Bronchial epithelial cell (primary cell): Measurements from ENCODE around the gene GLYR1. TPM values are rescaled to one million over a fixed set of nuclear protein-coding genes. Genes with fewer than 3 reads are reported as not detected.
A peak's percentile ranks its signal among the peaks of the same experiment; 100 is the strongest.

Experiments used
- DNase-seq: peaks from one replicate; pipeline ENCODE4 v3.0.0-alpha.2; 2010; ENCODE audit warnings: low read depth
- FAIRE-seq: peaks from 2 replicates; lab custom pipeline; 2011; peaks lifted over from hg19 to GRCh38; lab: Jason Lieb, UNC
- H3K27me3 ChIP-seq: 2 replicates; pipeline ENCODE4 v1.5.1; 2011; ENCODE audit warnings: low read length; ENCODE audit not compliant: control insufficient read depth, insufficient read depth
- H3K36me3 ChIP-seq: 2 replicates; pipeline ENCODE4 v1.5.1; 2011; ENCODE audit warnings: low read length; ENCODE audit not compliant: control insufficient read depth, insufficient read depth
- H3K4me3 ChIP-seq: 2 replicates; pipeline ENCODE4 v1.5.1; 2011; ENCODE audit warnings: mild to moderate bottlenecking, low read depth, low read length, control low read depth
- total RNA-seq: library from RNA; depleted of rRNA; stranded (reverse); fragments of >200 nt; gene quantifications from 2 replicates; pipeline ENCODE4 v1.2.1, GENCODE V29; 2014
- TF ChIP-seq, protein P1 (sequence below): IDR thresholded peaks from 2 replicates; pipeline ENCODE4 v1.5.1; 2011; ENCODE audit warnings: mild to moderate bottlenecking, moderate library complexity, low read length, control low read depth, inconsistent platforms; ENCODE audit not compliant: insufficient read depth, severe bottlenecking

The GLYR1 gene
- total RNA-seq, 1 donor from 2014 or later, result 31.1 TPM

DNA sequence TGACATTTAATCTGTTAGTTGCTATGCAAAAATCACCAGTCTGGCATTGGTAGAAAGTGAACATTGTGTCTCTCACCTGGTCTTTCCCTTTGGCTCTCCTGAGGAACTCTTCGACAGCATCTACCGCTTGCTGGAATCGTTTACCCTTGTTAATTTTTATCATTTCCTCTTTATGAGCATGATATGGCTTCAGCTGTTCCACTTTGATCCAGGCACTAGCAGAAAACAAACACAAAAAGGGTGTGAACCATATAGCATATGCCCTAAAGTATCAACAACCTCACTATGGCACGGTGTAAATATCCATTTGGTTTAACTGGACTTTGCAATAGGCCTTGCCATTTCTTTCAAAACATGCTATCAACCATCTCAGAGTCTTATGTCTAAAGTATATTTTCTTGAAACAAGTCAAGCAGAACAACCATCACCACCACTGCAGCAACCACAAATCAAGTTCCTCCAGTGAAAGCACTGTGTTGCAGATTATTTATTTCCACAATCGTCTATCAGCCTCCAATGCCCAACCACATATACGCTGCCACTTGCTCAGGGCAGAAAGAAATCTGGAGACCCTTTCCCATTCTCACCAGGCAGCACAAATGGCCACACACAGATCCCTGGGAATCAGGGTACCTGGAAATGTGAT is 14.3 kb downstream of the GLYR1 start:
- TF ChIP-seq, protein P1, sequence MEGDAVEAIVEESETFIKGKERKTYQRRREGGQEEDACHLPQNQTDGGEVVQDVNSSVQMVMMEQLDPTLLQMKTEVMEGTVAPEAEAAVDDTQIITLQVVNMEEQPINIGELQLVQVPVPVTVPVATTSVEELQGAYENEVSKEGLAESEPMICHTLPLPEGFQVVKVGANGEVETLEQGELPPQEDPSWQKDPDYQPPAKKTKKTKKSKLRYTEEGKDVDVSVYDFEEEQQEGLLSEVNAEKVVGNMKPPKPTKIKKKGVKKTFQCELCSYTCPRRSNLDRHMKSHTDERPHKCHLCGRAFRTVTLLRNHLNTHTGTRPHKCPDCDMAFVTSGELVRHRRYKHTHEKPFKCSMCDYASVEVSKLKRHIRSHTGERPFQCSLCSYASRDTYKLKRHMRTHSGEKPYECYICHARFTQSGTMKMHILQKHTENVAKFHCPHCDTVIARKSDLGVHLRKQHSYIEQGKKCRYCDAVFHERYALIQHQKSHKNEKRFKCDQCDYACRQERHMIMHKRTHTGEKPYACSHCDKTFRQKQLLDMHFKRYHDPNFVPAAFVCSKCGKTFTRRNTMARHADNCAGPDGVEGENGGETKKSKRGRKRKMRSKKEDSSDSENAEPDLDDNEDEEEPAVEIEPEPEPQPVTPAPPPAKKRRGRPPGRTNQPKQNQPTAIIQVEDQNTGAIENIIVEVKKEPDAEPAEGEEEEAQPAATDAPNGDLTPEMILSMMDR, result no peak
- no peak overlapping the region for H3K4me3 ChIP-seq
- no peaks in the 10 kb centered on the region for H3K27me3 ChIP-seq
- FAIRE-seq, result no peak
- peaks cover 29% of the 10 kb centered on the region for H3K36me3 ChIP-seq
- DNase-seq, result no peak

DNA sequence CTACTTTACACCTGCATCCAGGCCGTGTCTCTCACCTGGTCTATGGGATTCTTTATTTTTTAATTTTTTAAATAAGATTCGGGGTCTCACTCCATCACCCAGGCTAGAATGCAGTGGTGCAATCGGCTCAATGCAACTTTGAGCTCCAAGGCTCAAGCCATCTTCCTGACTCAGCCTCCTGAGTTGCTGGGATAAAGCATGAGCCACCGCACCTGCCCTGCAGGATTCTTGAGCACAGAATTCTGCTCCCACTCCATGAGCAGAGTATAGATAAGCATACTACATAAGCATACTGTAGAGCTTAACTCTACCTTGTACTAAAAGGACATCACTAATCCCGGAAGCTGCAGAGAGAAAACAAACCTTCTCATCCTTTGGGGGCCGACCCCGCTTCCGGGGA is 15.5 kb downstream of the GLYR1 start:
- DNase-seq (no peak), FAIRE-seq (no peak)
- peaks cover 32% of the 10 kb centered on the region for H3K36me3 ChIP-seq
- H3K27me3 ChIP-seq, result no peaks in the 10 kb centered on the region
- TF ChIP-seq, protein P1, result no peak
- no peak overlapping the region for H3K4me3 ChIP-seq

DNA sequence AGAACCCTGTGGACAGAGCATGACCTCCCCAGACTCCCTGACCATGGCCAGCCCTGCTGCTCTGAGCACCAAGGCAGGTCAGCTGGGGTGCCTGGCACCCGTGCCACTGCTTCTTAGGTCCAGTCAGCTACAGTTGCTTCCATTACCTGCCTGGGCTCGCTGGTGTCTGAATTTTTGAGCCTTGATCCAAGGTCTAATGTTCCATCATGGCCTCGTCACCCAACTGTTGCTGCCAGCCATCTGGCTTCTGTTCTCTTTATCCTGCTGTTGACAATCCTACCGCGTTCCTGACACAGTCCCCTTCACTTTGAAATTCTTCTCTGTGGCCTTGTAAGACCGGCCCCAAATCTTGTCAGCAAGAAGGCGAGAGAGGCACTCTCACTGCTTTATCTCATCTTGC is 16.7 kb downstream of the GLYR1 start:
- FAIRE-seq, result no peak
- no peak for DNase-seq
- TF ChIP-seq, protein P1, result no peak
- H3K27me3 ChIP-seq, result no peaks in the 10 kb centered on the region
- H3K4me3 ChIP-seq, result no peak overlapping the region
- H3K36me3 ChIP-seq, result peaks cover 33% of the 10 kb centered on the region

DNA sequence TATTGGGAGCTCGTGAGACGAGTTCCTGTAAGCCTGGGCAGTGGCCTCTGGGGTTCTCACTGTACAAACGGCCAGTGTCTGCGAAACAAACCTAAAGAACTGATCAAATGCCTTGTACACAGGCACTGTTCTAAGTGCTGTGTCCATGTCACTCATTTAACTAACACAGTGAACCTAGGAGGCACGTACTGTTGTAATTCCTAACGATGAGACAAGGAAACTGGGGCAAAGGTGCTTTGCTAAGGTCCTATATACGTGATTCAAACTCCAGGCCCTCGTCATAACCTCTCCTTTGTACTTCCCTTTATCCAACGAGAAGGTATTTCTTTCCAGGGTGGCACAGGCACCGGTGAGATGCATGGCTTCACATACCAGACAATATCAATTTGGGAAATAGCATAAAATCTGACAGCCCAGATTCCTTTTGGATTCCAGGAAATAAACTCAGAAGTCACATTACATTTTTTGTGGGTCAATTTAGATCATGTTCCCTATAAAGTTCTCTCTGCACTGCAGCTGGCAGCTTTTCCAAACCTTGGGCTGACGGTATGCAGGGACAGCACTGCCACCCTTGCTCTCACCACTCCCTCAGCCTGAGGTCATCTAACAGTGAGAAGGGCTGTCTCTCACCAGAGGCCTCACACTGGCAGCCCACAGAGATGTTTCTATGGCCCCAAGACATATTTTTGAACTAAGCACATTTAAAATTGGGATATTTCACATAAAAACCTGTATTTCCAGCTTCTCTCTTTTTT is 18.3 kb downstream of the GLYR1 start:
- TF ChIP-seq, protein P1, result no peak
- H3K4me3 ChIP-seq, result no peak overlapping the region
- no peaks in the 10 kb centered on the region for H3K27me3 ChIP-seq
- DNase-seq, result no peak
- peak; percentile 13 for FAIRE-seq
- H3K36me3 ChIP-seq, result peaks cover 34% of the 10 kb centered on the region

DNA sequence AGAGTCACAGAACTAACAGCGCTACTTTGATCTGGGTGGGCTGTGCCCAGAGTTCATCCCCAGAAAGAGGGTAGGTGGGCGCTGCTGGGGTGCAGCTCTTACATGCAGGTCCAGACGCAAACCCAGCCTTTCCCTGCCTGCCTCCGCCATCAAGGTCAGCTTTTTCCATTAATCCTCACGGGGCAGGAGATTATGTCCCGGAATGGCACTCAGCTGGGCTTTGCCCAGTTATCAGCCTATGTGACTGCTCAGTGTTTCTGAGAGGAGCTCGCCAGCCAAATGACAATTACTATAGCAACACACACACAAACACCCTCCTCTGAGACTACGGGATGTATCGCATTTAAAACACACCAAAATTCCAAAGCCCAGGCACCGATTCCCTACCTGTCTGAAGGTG is 20.1 kb downstream of the GLYR1 start:
- Histone ChIP-seq H3K36me3 (peaks cover 31% of the 10 kb centered on the region), H3K4me3 (no peak overlapping the region), H3K27me3 (no peaks in the 10 kb centered on the region)
- TF ChIP-seq, protein P1, result no peak
- DNase-seq, result no peak
- FAIRE-seq, result no peak
